H1 (cell line): ENCODE measurements around the gene PDE4D. TPM values are rescaled to one million over a fixed set of nuclear protein-coding genes. Genes with fewer than 3 reads are reported as not detected.

Source experiments
- BACH1 ChIP-seq: IDR thresholded peaks from 2 replicates; pipeline ENCODE4 v1.6.1; 2012; ENCODE audit warnings: low read length, improper control_type of control experiment
- CHD7 ChIP-seq: fragments of 300-600 bp; sonication (generic); IDR thresholded peaks from 2 replicates; pipeline ENCODE4 v1.7.1; 2012; ENCODE audit warnings: low read length, moderate library complexity, mild to moderate bottlenecking, inconsistent platforms; ENCODE audit not compliant: insufficient replicate concordance
- polyA plus RNA-seq, 7 experiments: library from polyadenylated mRNA; depleted of rRNA in 3 of 7; stranded (reverse) in 5 of 7; unstranded in 2 of 7; fragments of >200 nt in 5 of 7; fragments of 200-250 nt in 2 of 7; gene quantifications; 1 replicate in 5 of 7; 2 replicates in 1 of 7; 4 replicates in 1 of 7; pipeline versions ENCODE4 v1.2.1 to v1.2.3, GENCODE V29; 2011 to 2013; ENCODE audit warnings: missing spikeins in 2 of 7, mixed read lengths in 2 of 7
- total RNA-seq: library from RNA; stranded (reverse); fragmentation: NEBNext Ultra II Directional; extraction: Animal tissue kit (Norgen Biotek cat#: 25700); gene quantifications from 2 replicates; pipeline ENCODE4 v1.2.1, GENCODE V29; 2021

Gene PDE4D
- total and polyA plus RNA-seq, 2 of the 8 experiments (the other 6 are each of a cell fraction or from before 2014, with no cell fraction given) = 2.3 to 3.7 TPM

- no peak for TF ChIP-seq CHD7
- TF ChIP-seq BACH1 = no peak
These were observed 6.3 kb downstream of the PDE4D start (continued) for GRCh38 chr5:59887274-59887673.
